ENCODE measurements around the gene PRKCE. TPM values are rescaled to one million over a fixed set of nuclear protein-coding genes. Genes with fewer than 3 reads are reported as not detected.

Gene PRKCE
- total RNA-seq, 2 experiments from 2014 or later = 17.0 to 42.1 TPM

DNA sequence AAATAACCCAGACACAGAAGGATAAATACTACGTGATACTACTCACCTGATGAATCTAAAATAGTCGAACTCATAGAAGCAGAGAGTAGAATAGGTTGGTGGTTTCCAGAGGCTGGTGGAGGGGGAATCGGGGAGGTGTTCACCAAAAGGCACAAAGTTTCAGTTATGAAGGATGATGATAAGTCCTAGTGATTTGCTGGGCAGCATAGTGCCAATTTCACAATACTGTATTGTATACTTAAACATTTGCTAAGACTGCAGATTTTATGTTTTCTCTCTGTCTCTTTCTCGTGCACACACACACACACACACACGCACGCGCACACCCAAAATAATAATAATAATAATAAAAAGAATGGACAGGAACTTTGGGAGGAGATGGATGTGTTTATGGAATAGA, 425.4 kb downstream of the PRKCE start:
- CTCF ChIA-PET (ENCODE audit: unreplicated experiment) = no interaction called here
- no peak overlapping the region for H3K4me3 ChIP-seq (ENCODE audit: low read depth, low read length, poor library complexity, severe bottlenecking)
- no peaks in the 10 kb centered on the region for H3K9me2 ChIP-seq (ENCODE audit: insufficient read depth, low read length)
- H3K36me3 ChIP-seq (ENCODE audit: insufficient read depth, low read length) = no peaks in the 10 kb centered on the region
- intact Hi-C loops (cut with micrococcal nuclease; ENCODE audit: unreplicated experiment) = no loop called here
- H3K27ac ChIP-seq (ENCODE audit: low read depth, low read length, poor library complexity, severe bottlenecking) = no peak overlapping the region
- TF ChIP-seq, protein P1, sequence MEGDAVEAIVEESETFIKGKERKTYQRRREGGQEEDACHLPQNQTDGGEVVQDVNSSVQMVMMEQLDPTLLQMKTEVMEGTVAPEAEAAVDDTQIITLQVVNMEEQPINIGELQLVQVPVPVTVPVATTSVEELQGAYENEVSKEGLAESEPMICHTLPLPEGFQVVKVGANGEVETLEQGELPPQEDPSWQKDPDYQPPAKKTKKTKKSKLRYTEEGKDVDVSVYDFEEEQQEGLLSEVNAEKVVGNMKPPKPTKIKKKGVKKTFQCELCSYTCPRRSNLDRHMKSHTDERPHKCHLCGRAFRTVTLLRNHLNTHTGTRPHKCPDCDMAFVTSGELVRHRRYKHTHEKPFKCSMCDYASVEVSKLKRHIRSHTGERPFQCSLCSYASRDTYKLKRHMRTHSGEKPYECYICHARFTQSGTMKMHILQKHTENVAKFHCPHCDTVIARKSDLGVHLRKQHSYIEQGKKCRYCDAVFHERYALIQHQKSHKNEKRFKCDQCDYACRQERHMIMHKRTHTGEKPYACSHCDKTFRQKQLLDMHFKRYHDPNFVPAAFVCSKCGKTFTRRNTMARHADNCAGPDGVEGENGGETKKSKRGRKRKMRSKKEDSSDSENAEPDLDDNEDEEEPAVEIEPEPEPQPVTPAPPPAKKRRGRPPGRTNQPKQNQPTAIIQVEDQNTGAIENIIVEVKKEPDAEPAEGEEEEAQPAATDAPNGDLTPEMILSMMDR (conservative IDR thresholded peaks at IDR 0.05; ENCODE audit: low read length) = no peak
- TF ChIP-seq EZH2phosphoT487 (IDR thresholded peaks at IDR 0.05; ENCODE audit: borderline replicate concordance, low read depth, low read length) = no peak
- no peaks in the 10 kb centered on the region for H3K4me1 ChIP-seq (ENCODE audit: insufficient read depth, low read length, poor library complexity, severe bottlenecking)
- H3K4me2 ChIP-seq (ENCODE audit: low read length) = no peak overlapping the region
- H3K79me2 ChIP-seq (ENCODE audit: insufficient read depth, low read depth, low read length) = no peaks in the 10 kb centered on the region
- POLR2A ChIA-PET = no interaction called here
- no peaks in the 10 kb centered on the region for H3K9me3 ChIP-seq (ENCODE audit: low read length)
- no TSS peak for BruUV-seq (replicated peaks)
- no peaks in the 10 kb centered on the region for H4K20me1 ChIP-seq (ENCODE audit: insufficient read depth, low read length)
- no peak overlapping the region for H2AFZ ChIP-seq (ENCODE audit: low read length)
- DNase-seq (ENCODE audit: low spot score) = no peak

DNA sequence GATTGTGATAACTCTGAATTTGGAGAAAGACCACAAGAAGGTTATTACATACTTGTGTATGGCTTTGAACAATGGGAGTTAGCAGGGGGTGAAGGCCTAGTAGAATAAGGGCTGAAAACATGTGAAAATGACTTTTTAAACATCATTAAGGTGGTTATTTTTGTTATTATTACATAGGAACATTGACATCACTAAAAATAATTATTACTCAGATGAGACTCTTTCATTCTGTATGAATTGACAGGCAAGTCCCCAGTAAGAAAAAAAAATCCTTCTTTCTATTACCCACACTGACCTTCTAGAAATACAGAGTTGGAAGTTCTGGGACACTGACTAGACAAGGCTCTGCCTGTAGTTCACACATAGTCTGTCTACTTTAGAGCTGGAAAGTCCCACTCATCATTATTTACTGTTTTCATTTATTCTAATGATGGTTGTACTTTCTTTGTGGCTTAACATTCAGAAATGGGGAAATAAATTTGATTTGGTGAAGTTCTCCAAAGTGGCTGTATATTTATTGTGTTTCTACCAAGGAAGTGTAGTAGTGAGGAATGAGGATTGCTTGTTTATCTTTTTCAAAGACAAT, 426.1 kb downstream of the PRKCE start:
- ChIA-PET CTCF (ENCODE audit: unreplicated experiment) (no interaction called here), POLR2A (interaction anchor here (0.6 kb wide), 1 partner anchor 47 kb away, joined by 3 read pairs; no protein-coding TSS in a partner anchor)
- H3K9me3 ChIP-seq (ENCODE audit: low read length) = no peaks in the 10 kb centered on the region
- H2AFZ ChIP-seq (ENCODE audit: low read length) = no peak overlapping the region
- H3K36me3 ChIP-seq (ENCODE audit: insufficient read depth, low read length) = no peaks in the 10 kb centered on the region
- no peak overlapping the region for H3K4me2 ChIP-seq (ENCODE audit: low read length)
- no peaks in the 10 kb centered on the region for H3K79me2 ChIP-seq (ENCODE audit: insufficient read depth, low read depth, low read length)
- intact Hi-C loops (cut with micrococcal nuclease; ENCODE audit: unreplicated experiment) = no loop called here
- H3K9me2 ChIP-seq (ENCODE audit: insufficient read depth, low read length) = no peaks in the 10 kb centered on the region
- no peaks in the 10 kb centered on the region for H4K20me1 ChIP-seq (ENCODE audit: insufficient read depth, low read length)
- no peak overlapping the region for H3K4me3 ChIP-seq (ENCODE audit: low read depth, low read length, poor library complexity, severe bottlenecking)
- DNase-seq (ENCODE audit: low spot score) = no peak
- no peaks in the 10 kb centered on the region for H3K4me1 ChIP-seq (ENCODE audit: insufficient read depth, low read length, poor library complexity, severe bottlenecking)
- H3K27ac ChIP-seq (ENCODE audit: low read depth, low read length, poor library complexity, severe bottlenecking) = no peak overlapping the region
- TF ChIP-seq, protein P1 (conservative IDR thresholded peaks at IDR 0.05; ENCODE audit: low read length) = no peak
- TF ChIP-seq EZH2phosphoT487 (IDR thresholded peaks at IDR 0.05; ENCODE audit: borderline replicate concordance, low read depth, low read length) = no peak
- BruUV-seq (replicated peaks) = no TSS peak

DNA sequence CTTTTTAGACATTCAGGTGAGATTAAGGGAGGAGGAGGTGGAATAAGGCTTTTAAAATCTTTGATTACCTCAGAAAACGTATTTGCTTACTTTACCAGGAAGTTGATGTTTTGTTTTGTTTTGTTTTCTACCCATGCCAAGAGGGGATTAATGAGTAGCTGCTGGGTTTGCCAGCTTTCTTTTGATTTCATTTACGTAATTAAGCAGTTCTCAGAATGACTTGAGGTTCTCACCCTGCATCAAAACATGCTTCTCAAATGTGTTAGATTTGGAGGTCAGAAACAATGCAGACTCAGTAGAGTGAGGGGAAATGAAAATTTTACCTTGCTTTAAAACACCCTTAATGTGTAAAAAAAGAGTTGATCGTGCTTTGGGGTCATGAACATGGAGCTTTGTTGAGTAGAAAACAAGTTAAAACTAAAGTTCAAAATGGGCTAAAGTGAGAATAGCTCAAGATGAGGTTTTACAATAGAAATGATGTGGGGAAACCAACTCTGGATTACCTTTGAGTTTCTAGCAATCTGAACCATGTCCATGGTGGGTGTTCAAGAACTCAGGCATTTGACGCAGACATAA, 428.6 kb downstream of the PRKCE start:
- Histone ChIP-seq H4K20me1 (ENCODE audit: insufficient read depth, low read length) (no peaks in the 10 kb centered on the region), H3K79me2 (ENCODE audit: insufficient read depth, low read depth, low read length) (no peaks in the 10 kb centered on the region), H3K4me2 (ENCODE audit: low read length) (no peak overlapping the region), H3K9me2 (ENCODE audit: insufficient read depth, low read length) (no peaks in the 10 kb centered on the region), H3K4me3 (ENCODE audit: low read depth, low read length, poor library complexity, severe bottlenecking) (no peak overlapping the region), H3K27ac (ENCODE audit: low read depth, low read length, poor library complexity, severe bottlenecking) (no peak overlapping the region), H3K9me3 (ENCODE audit: low read length) (no peaks in the 10 kb centered on the region), H3K4me1 (ENCODE audit: insufficient read depth, low read length, poor library complexity, severe bottlenecking) (no peaks in the 10 kb centered on the region), H3K36me3 (ENCODE audit: insufficient read depth, low read length) (no peaks in the 10 kb centered on the region), H2AFZ (ENCODE audit: low read length) (no peak overlapping the region)
- no TSS peak for BruUV-seq (replicated peaks)
- intact Hi-C loops (cut with micrococcal nuclease; ENCODE audit: unreplicated experiment) = no loop called here
- POLR2A ChIA-PET = interaction anchor here (0.6 kb wide), 1 partner anchor 192 kb away, joined by 3 read pairs; no protein-coding TSS in a partner anchor
- CTCF ChIA-PET (ENCODE audit: unreplicated experiment) = interaction anchor here (0.6 kb wide), 1 partner anchor 276 kb away, joined by 6 read pairs; no protein-coding TSS in a partner anchor
- TF ChIP-seq, protein P1 (conservative IDR thresholded peaks at IDR 0.05; ENCODE audit: low read length) = no peak
- no peak for TF ChIP-seq EZH2phosphoT487 (IDR thresholded peaks at IDR 0.05; ENCODE audit: borderline replicate concordance, low read depth, low read length)
- no peak for DNase-seq (ENCODE audit: low spot score)

Data from OCI-LY7 (cell line).